HG03025 (cell line): ENCODE results near the gene CDK17.

Experiments used
- ATAC-seq: cut with Tn5 transposase; IDR thresholded peaks from one replicate; pipeline ENCODE4 v1.9.1; 2021; ENCODE audit warnings: mild to moderate bottlenecking, moderate library complexity; ENCODE audit not compliant: unreplicated experiment, low FRiP score

CDK17 gene

DNA sequence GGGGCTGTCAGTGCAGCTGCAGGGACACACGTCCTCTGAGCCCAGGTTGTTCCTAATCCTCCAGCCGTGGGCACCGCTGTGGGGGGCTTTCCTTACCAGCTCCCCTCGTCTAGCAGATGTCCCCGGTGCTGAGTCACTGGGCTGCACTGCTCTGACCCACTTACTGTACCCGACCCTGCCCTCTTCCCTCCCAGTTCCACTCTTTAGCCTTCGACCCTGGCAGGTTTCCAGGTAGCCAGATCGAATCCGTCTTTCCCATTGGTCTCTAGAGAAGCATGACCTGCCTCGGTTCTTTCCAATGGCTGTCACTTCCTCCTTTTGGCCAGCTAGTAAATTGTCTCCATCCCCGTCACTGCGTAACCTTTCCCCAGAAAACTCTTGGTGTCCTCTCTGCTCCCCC lies 157.6 kb downstream of the CDK17 start:
- ATAC-seq = no peak

- no peak for ATAC-seq
These were observed 158.4 kb downstream of the CDK17 start for GRCh38 chr12:96241846-96242256.

- ATAC-seq = no peak
These were observed 158.8 kb downstream of the CDK17 start for GRCh38 chr12:96241431-96241830.

- no peak for ATAC-seq
These were observed 159.6 kb downstream of the CDK17 start for GRCh38 chr12:96240656-96241055.

GRCh38 chr12:96239711-96240635 lies 160.3 kb downstream of the CDK17 start:
- ATAC-seq = no peak

- ATAC-seq = no peak
These were observed 161.7 kb downstream of the CDK17 start for GRCh38 chr12:96238336-96239047.

- ATAC-seq = no peak
These were observed 162.7 kb downstream of the CDK17 start for GRCh38 chr12:96237465-96238077.

- no peak for ATAC-seq
These were observed 163.2 kb downstream of the CDK17 start for GRCh38 chr12:96237035-96237434.

DNA sequence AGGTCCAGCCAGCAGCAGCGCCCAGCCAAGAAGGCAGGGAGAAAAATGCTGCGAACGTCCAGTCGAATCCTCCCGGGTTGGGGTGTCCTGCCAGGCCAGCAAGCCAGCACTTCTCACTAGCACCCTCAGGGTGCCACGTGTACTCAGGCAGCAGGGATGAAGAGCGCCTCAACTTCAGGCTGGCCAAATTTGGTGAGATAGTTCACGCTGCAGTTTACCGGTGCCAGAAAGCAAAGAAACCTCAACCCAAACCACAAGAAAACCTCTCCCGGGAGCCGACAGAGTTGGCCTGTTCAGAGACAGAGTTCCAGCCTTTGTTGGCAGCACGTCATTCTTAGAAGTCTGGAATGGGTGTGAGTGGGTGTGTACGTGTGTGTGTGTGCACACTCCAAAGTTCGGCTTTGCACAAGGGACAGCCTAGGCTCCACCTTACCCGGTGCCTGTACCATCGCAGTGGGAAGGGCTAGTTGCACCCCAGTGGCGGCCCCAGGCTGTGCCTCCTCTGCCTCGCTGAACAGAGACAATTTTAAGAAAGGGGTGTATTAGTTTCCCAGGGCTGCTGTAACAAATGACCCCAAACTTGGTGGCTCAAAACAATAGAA lies 163.9 kb downstream of the CDK17 start:
- no peak for ATAC-seq

- ATAC-seq = no peak
These were observed 164.8 kb downstream of the CDK17 start for GRCh38 chr12:96235484-96235826.

DNA sequence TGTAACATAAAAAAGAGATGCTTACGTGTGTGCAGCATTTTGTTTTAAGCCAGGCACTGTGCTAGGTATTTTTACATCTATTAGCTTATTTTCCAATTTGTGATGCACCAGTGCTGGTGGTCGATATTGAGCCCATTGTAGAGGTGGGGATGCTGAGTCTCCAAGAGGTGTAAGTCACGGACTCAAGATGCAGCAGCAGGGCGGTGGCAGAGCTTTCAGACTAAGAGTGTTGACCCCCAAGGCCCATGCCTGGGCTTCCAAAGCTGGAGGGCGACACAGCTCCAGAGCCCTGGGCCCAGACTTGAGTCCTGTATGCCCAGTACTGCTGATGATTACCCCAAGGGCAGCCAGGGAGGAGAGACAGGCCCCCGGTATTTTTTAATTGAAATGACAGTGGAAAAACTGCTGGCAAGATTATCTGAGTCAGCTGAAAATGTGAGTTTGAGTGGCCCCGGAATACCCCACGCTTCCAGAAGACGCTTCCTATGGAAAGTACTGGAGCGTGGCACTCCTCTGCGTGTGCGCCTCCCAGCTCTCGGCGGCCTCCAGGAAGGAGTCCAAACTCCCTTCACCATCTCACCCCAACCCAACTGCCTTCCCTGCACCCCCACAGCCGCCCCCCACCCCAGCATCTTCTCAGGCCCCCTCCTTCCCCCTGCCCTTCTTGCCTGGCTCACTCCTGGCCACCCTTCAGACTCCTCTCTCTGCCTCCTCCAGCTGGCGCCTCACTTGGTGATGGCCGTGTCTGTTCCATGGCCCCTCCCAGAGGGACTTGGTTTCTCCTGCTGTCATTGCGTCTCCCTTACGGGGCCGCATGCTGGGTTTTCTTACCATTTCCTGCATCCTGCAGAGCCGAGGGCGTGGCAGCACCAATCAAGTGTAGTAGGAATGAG lies 165.4 kb downstream of the CDK17 start:
- ATAC-seq = no peak

DNA sequence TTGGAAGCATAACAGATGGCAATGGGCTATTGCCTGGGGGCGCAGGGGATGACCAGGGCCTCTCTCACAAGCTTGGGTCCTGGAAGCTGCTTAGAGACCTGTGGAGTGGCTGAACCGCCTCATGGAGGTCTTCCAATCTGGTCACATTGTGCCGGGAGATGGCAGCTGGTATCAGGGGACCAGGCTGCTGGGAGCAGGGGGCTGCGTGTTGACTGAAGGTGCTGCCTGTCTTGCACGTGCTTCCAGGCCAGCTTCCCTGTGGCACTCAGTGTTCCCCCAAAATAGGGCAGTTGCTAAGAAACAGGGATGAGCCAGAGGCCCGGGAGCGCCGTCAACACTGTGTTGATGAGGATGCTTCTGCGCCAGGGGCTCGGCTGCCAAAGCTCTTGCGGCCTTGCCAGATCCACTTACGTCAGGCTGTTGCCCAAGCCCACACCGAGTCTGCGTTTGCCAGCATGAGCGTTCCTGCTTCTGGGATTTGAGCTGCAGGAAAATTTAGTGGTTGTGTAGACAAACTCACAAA lies 166.2 kb downstream of the CDK17 start:
- ATAC-seq = no peak

DNA sequence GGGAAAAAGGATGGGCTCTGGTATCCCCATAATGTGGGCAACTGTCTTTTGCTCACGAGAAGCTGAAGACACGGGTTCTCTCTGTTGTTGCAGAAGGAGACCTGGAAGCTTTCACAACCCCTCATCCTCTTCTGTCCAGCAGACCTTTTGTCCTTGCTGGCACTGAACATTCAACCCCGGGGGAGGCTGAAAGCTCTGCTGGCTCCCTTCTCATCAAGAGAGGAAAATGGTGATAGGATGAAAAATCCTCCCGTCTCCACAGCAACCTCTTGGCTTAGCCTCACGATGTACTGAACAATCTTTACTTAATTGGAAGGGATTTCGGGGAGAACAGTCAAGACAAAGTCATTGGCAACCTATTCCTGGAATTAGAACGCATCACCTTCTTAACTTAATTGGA lies 167.1 kb downstream of the CDK17 start:
- no peak for ATAC-seq

DNA sequence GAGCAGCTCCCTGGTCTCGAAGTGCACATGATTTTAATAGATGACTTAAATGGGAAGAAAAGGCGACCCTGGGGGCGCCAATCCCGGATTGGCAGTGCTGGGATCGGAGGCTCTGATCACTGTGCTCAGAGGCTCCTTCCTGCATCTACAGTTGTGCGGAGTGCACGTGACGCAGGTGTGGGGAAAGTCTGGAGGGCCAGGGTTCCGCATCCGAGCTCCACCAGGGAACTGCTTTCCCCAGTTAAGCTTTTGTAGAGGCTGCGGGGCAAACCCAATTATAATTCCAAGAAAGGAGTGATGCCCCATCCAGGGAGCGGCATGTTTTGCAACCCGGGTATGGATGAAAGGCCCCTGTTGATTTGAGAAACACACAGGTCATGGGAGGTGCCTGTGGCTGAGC lies 169.6 kb downstream of the CDK17 start:
- ATAC-seq = no peak

DNA sequence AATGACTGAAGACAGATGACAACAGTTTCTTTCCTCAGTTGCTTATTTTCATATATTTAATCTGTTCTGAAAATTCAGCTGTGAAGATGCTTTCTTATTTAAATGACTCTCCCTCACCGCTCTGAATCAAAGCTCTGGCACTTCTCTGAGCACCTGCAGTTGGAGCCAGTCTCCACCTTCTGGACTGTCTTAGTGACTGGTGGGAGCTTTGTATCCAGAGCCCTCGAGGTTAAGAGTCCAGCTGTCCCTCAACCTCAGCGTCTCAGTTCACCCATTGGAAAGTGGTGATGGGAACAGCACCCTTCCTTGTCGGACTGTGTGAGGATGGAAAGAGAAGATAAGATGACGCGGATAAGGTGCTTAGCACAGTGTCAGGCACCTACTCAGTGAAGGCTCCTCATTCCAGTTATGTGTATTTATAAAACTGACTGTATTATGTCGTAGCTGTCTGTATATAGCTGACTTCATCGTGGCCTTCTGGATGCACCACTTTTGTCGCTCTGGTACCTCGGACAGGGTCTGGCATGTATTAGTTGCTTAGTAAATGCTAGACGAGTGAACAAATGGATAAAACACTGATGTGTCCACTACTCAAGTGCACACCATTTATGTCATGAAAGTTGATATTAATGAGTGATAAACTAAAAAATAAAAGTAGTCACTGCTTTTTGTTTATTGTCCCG lies 171.5 kb downstream of the CDK17 start:
- no peak for ATAC-seq
